GM12864 (cell line): ENCODE measurements around the gene RAB15.

ENCODE experiments used
- DNase-seq: peaks from one replicate; pipeline ENCODE4 v3.0.0-alpha.2; 2011; ENCODE audit warnings: low read depth
- H3K4me3 ChIP-seq: 2 replicates; pipeline ENCODE4 v1.5.1; 2011; ENCODE audit warnings: mild to moderate bottlenecking, low read depth, low read length, control low read depth
- TF ChIP-seq, protein P1 (sequence below): IDR thresholded peaks from 2 replicates; pipeline ENCODE4 v1.5.1; 2011; ENCODE audit warnings: low read depth, mild to moderate bottlenecking, moderate library complexity, low read length, control low read depth, inconsistent platforms; ENCODE audit errors: missing control alignments

The RAB15 gene

DNA sequence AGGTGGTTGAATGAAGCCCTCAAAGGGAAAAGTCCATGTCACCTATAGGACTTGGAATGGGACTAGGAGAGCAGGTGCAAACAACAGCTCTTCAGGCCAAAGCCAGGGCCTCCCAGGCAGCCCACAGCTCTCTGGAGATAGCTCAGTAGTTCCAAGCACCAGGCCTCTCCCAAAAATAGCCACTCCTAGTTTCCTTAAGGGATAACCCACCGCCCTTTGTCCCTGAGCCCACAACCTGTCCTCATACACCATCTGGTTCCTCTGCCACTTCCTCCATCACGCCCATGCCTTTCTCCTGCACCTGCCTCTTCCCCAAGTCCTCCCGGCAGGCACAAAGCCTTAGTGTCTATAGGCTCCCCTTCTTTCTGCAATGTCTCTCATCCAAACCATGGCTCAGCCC is 2.1 kb downstream of the RAB15 start:
- H3K4me3 ChIP-seq = no peak overlapping the region
- TF ChIP-seq, protein P1, sequence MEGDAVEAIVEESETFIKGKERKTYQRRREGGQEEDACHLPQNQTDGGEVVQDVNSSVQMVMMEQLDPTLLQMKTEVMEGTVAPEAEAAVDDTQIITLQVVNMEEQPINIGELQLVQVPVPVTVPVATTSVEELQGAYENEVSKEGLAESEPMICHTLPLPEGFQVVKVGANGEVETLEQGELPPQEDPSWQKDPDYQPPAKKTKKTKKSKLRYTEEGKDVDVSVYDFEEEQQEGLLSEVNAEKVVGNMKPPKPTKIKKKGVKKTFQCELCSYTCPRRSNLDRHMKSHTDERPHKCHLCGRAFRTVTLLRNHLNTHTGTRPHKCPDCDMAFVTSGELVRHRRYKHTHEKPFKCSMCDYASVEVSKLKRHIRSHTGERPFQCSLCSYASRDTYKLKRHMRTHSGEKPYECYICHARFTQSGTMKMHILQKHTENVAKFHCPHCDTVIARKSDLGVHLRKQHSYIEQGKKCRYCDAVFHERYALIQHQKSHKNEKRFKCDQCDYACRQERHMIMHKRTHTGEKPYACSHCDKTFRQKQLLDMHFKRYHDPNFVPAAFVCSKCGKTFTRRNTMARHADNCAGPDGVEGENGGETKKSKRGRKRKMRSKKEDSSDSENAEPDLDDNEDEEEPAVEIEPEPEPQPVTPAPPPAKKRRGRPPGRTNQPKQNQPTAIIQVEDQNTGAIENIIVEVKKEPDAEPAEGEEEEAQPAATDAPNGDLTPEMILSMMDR = no peak
- DNase-seq = no peak

DNA sequence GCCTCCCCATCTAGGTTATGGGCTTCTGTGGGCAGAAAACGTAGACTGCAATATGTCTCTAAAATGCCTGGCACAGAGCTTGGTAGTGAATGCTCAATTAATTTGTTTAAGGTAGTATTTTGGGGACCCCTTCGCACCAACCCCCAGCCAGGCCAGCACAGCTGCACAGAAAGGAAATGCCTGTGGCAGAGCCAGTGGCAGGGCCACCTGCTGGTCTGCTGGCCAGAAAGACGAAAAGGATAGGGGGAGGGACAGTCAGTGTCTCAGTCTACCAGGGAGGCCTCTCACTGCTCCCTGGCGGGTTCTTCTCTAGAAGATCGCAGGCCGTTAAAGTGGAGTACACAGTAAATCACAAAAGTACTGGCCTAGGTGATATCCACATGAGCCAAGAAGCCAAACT is 3.5 kb downstream of the RAB15 start:
- TF ChIP-seq, protein P1 = no peak
- DNase-seq = no peak
- no peak overlapping the region for H3K4me3 ChIP-seq

DNA sequence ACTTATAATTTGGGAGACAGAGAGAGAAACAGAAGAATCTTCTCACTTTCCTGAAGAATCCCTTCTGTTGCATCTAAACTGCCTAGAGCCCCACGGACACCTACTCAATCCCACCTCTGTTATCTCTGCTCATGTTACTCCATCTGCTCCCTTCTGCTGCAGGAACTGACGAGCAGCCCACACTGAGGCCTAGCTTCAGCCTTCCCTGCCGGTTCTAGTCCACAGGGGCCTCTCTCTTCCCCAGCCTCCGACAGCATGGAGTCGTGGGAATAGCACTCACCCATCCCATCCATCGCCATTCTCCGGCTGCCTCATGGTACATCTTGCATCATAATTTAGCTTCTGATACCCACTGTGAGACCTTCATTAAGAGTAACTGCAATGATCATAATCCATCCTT is 4.0 kb downstream of the RAB15 start:
- TF ChIP-seq, protein P1 = no peak

DNA sequence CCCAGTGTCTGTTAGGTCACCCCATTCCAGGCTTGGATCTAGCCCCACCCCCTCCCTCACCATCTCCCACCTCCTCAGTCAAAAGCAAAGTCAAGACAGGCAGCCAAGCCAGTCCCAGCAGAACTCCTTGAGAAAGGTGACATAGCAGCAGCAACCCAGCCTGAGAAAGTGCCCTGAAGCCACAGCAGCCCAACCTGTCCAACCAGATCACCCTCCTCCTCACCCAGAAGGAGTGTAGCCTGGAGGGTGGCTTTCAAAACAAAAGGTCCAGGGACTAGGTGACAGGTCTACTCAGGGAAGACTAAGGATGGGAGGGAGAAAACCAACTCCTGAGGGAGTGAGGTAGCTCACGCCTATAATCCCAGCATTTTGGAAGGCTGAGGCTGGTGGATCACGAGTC is 5.2 kb downstream of the RAB15 start:
- TF ChIP-seq, protein P1 = no peak
- no peak for DNase-seq
- H3K4me3 ChIP-seq = no peak overlapping the region

More for the DNA sequence above, 4.0 kb downstream of the RAB15 start:
- H3K4me3 ChIP-seq = no peak overlapping the region
- no peak for DNase-seq

DNA sequence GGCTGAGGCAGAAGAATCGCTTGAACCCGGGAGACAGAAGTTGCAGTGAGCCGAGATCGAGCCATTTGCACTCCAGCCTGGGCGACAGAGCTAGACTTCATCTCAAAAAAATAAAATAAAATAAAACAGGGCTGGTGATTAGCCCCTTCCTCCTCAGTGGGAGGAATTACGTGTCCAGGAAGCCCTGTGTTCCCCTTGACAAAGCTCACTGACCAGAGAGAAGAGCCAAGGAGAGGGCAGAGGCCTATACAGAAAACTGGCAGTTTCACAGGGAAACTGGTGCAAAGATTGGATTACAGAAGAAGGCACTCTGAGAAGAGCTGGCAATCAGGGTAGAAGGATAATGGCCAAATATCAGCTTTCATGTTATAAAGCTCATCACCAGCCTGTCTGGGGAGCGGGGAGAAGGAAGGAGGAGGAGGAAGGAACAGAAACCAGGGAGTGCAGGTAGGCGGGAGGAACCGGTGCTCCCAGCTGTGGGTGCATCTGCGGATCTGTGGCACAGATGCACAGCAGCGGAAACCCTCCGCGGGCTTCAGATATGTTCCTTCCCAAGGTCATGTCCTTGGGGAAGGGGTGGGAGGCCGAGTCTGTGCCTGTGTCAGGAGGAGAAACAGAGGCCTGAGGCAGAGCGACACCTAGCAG is 6.7 kb downstream of the RAB15 start:
- TF ChIP-seq, protein P1 = no peak
- H3K4me3 ChIP-seq = no peak overlapping the region
- DNase-seq = no peak

DNA sequence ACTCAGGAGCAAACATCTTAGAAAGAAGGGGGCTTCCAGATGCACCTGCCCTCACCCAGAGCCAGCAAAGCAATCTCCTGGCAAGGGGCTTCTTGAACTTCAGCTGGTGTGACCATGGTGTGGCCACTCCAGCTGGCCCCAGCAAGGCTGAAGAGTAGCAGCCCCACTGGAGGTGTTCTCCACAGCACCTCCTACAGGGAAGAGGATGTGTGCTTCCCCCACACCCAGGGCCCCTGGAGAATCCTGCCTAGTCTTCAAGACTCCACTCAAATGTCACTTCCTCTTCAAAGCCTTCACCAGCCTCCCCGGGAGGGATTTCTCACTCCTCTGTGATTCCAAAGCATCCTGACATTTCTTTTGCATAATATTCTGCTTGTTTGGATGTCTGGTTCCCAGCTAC is 8.5 kb downstream of the RAB15 start:
- DNase-seq = no peak
- no peak overlapping the region for H3K4me3 ChIP-seq
- TF ChIP-seq, protein P1 = peak; percentile 22

DNA sequence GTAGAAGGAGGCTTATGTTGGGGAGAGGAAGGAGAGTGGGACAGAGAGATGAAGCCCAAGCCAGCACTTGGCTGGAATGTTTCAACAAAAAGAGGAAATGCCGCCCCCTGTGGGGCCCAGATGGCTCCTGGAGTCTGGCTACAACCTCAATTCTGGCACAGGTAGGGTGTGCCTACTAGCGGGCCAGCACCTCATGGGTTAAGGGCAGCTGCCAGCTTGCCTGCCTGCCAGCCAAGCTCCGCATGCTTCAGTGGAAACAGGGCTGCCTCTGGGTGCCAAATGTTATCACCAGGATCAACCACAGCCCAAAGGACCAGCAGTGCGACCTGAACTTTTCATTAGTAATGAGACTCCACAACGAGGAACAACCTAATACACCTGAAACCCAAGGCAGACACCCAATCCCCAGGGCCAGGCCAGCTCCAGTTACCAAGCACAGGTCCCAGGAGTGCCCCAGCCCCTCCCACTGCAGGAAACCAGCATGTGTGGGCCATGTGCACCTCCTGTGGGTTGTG is 11.3 kb downstream of the RAB15 start:
- no peak for DNase-seq
- TF ChIP-seq, protein P1 = peak; percentile 32

More for the DNA sequence above, 11.3 kb downstream of the RAB15 start:
- no peak overlapping the region for H3K4me3 ChIP-seq
